ENCODE measurements around the gene CORO7. TPM values are rescaled to one million over a fixed set of nuclear protein-coding genes. Genes with fewer than 3 reads are reported as not detected.

The CORO7 gene
- total RNA-seq, 2 experiments from 2014 or later = 66.2 to 73.1 TPM

GRCh38 chr16:4328782-4329775 is 87.3 kb downstream of the CORO7 start:
- no peak overlapping the region for H3K27ac Mint-ChIP-seq
- H3K36me3 Mint-ChIP-seq = no peaks in the 10 kb centered on the region
- H3K27me3 Mint-ChIP-seq = no peaks in the 10 kb centered on the region
- no peak for DNase-seq
- H3K4me1 Mint-ChIP-seq = peaks cover 4% of the 10 kb centered on the region
- H3K4me3 Mint-ChIP-seq = no peak overlapping the region
- H3K9me3 Mint-ChIP-seq = no peaks in the 10 kb centered on the region

- Mint-ChIP-seq H3K9me3 (no peaks in the 10 kb centered on the region), H3K27ac (no peak overlapping the region), H3K4me1 (peaks cover 4% of the 10 kb centered on the region), H3K27me3 (no peaks in the 10 kb centered on the region), H3K4me3 (peak overlapping the region; percentile 47), H3K36me3 (no peaks in the 10 kb centered on the region)
- peak; percentile 69 for DNase-seq
These were observed 88.2 kb downstream of the CORO7 start for GRCh38 chr16:4328046-4328781.

GRCh38 chr16:4327386-4328045 is 88.9 kb downstream of the CORO7 start:
- Mint-ChIP-seq H3K4me1 (peaks cover 4% of the 10 kb centered on the region), H3K27ac (no peak overlapping the region), H3K4me3 (peak overlapping the region; percentile 10), H3K27me3 (no peaks in the 10 kb centered on the region), H3K9me3 (no peaks in the 10 kb centered on the region), H3K36me3 (no peaks in the 10 kb centered on the region)
- DNase-seq = no peak

DNA sequence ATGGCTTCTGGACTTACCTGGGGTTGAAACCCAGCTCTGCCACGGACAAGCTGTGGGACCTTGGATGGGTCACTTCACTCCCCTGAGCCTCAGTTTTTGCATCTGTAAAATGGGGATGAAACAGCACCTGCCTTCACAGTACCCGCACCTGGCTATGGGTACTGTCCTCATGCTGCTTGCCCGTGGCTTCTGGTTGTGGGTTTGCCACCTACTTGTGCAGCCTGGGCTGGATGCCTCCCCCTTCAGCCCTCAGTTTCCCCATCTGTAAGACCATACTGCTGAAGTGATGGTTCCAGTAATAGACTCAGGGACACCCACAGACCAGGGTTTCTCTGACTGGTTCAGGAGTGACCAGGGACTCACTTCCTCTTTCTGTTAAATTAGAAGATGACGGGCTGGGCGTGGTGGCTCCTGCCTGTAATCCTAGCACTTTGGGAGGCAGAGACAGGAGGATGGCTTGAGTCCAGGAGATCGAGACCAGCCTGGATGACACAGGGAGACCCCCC is 91.1 kb downstream of the CORO7 start:
- H3K9me3 Mint-ChIP-seq = no peaks in the 10 kb centered on the region
- H3K27me3 Mint-ChIP-seq = no peaks in the 10 kb centered on the region
- H3K4me3 Mint-ChIP-seq = no peak overlapping the region
- peaks cover 4% of the 10 kb centered on the region for H3K4me1 Mint-ChIP-seq
- no peak overlapping the region for H3K27ac Mint-ChIP-seq
- no peaks in the 10 kb centered on the region for H3K36me3 Mint-ChIP-seq
- DNase-seq = no peak

DNA sequence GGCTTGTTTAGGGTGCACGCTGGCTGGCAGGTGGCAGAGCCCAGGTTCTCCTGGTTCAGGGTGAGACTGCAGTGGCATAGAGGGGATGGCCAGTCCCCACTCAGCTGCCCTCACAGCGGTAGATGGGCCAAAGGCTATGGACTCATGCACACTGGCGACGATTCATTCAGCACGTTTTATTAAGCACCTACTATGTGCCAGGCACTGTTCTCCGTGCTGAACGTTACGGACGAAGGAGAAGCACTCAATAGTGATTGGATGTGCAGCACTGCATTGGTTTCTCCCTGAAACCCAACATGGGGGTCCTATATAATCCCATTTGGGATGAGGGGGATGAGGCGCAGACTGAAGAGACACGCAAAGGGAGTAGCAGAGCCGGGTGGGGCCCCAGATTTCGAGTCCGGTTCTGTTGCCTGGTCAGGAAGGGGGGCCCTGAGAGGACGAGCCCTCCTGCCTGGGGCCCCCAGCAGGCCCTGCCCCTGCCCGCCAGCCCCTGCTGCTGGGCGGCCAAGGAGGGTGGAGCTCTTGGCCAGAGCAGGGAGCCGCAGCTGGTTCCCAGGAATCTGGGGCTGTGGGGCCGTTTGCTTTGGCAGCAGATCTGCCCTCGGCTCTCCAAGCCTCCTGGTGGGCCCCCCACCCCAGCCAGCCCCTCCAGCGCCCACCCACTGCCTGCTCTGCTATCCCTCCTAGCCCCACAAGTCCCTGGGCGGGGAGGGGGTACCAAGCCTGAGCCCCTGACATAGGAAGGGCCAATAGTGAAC is 91.7 kb downstream of the CORO7 start:
- no peaks in the 10 kb centered on the region for H3K36me3 Mint-ChIP-seq
- H3K27ac Mint-ChIP-seq = no peak overlapping the region
- no peaks in the 10 kb centered on the region for H3K27me3 Mint-ChIP-seq
- peaks cover 1% of the 10 kb centered on the region for H3K4me1 Mint-ChIP-seq
- H3K9me3 Mint-ChIP-seq = no peaks in the 10 kb centered on the region
- H3K4me3 Mint-ChIP-seq = no peak overlapping the region
- no peak for DNase-seq

GRCh38 chr16:4323845-4324488 is 92.4 kb downstream of the CORO7 start:
- no peaks in the 10 kb centered on the region for H3K36me3 Mint-ChIP-seq
- peaks cover 5% of the 10 kb centered on the region for H3K4me1 Mint-ChIP-seq
- no peak for DNase-seq
- H3K4me3 Mint-ChIP-seq = no peak overlapping the region
- no peaks in the 10 kb centered on the region for H3K27me3 Mint-ChIP-seq
- no peak overlapping the region for H3K27ac Mint-ChIP-seq
- H3K9me3 Mint-ChIP-seq = no peaks in the 10 kb centered on the region

GRCh38 chr16:4323071-4323844 is 93.1 kb downstream of the CORO7 start:
- Mint-ChIP-seq H3K36me3 (no peaks in the 10 kb centered on the region), H3K27me3 (no peaks in the 10 kb centered on the region), H3K27ac (no peak overlapping the region), H3K4me3 (no peak overlapping the region), H3K9me3 (no peaks in the 10 kb centered on the region), H3K4me1 (peaks cover 6% of the 10 kb centered on the region)
- DNase-seq = no peak

DNA sequence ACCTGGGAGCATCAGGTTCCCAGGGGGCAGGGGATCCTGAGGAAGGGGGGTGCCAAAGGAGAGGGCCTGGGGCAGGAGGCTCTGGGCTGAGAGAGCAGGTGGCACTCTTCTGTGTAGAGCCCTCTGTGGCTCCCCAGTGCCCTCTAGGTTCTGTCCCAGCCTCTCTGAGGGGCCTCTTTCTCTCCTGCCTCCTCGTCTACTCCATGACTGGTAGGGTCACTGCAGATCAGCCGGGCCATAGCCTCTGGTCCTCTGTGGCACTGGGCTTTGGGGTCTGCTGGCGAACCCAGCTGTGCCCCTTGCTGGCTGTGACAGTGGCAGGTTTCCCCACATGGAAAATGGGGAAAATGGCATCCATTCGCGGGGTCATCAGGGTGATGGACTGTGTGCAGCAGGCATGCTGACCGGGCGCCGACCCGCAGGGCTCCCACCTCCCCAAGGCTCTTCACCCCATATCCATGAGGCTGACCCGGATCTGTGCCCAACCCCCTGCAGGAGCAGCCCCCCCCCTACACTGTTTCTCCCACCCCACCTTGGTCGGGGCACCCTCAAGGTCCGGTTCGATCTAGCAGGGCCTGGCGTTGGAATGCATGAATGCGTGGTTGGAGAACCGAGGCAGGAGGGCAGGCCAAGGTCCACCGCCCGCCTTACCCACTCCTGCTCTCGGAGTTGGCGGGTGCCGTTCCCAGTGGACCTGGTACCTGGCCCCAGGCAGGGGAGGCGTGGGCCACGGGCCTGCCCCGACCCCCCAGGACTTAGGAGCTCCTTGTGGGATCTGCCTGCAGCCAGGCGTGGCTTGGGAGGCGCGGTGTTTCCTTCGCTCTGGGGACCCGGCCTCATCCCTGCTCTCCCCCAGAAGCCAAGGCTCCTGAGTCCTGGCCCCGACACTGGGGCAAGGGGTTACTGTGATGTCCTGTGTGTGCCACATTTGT is 94.0 kb downstream of the CORO7 start:
- Mint-ChIP-seq H3K27ac (no peak overlapping the region), H3K36me3 (no peaks in the 10 kb centered on the region), H3K9me3 (no peaks in the 10 kb centered on the region), H3K4me1 (peaks cover 6% of the 10 kb centered on the region), H3K4me3 (no peak overlapping the region), H3K27me3 (peaks cover 6% of the 10 kb centered on the region)
- DNase-seq = no peak

DNA sequence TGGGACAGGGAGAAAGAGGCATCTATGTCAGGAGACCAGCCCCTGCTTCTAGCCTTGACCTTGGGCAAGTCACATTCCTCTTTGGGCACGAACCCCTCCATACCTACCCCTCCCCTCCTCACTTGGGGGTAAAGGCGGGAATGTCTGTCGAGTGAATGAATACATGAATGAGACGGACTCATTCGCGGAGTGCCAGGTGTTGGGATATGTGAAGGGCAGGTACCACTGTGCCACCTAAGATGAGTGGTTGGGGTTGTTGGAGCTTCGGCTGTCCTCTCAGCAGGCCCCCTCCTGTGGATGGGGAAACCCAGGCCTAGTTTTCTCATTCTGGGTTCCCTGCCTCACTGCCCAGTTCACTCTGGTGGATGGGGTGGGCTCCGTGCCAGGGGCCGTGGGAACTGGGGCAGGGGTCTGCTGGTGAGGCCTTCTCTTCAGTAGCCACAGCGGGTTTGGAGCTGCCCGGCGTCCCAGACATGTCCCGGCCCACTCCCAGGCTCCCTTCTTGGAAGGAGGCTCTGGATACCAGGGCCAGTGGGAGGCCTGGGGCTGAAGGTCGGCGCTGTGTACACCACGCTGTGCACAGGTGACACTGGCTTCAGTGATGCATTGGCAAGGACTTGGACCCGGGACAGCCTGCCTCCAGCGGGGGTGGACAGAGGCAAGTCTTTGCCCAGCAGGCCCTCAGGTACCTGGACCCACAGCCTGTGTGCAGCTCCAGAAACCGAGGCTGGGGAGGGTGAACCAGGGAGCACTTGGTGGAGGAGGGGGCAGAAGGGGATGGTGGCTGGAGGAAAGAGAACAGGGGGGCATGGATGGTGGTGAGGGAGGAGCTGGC is 94.9 kb downstream of the CORO7 start:
- H3K9me3 Mint-ChIP-seq = no peaks in the 10 kb centered on the region
- no peak overlapping the region for H3K27ac Mint-ChIP-seq
- peaks cover 8% of the 10 kb centered on the region for H3K27me3 Mint-ChIP-seq
- H3K4me1 Mint-ChIP-seq = peaks cover 6% of the 10 kb centered on the region
- no peaks in the 10 kb centered on the region for H3K36me3 Mint-ChIP-seq
- no peak overlapping the region for H3K4me3 Mint-ChIP-seq
- DNase-seq = no peak

DNA sequence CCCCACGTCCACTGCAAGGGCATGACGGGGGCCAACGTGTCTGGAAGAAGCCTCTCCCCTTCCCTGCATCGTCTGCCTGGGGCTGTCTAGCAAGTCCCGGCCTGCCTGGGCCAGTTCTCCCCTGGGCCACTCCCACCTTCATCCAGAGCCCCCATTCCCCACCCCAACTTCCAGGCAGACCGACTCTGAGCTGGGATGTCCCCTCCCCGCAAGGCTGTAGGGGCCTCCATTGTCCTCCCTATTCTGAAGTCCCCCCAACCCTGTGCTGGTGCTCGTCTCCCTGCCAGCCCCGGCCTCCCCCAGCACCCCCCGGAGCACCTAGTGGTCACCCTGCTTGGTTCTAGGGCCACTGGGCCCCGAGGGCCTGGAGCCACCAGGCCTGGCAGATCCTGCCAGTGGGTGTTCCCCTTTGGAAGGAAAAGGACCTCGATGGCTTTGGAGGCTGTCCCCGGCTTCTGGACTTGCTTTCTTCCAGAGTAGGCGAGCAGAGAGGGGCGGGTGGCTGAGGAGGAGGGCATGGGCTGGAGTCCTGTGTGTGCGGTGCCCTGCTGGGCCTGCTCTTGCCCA is 95.7 kb downstream of the CORO7 start:
- peaks cover 6% of the 10 kb centered on the region for H3K4me1 Mint-ChIP-seq
- no peaks in the 10 kb centered on the region for H3K9me3 Mint-ChIP-seq
- DNase-seq = no peak
- no peaks in the 10 kb centered on the region for H3K36me3 Mint-ChIP-seq
- H3K4me3 Mint-ChIP-seq = no peak overlapping the region
- H3K27ac Mint-ChIP-seq = no peak overlapping the region
- H3K27me3 Mint-ChIP-seq = peaks cover 8% of the 10 kb centered on the region

DNA sequence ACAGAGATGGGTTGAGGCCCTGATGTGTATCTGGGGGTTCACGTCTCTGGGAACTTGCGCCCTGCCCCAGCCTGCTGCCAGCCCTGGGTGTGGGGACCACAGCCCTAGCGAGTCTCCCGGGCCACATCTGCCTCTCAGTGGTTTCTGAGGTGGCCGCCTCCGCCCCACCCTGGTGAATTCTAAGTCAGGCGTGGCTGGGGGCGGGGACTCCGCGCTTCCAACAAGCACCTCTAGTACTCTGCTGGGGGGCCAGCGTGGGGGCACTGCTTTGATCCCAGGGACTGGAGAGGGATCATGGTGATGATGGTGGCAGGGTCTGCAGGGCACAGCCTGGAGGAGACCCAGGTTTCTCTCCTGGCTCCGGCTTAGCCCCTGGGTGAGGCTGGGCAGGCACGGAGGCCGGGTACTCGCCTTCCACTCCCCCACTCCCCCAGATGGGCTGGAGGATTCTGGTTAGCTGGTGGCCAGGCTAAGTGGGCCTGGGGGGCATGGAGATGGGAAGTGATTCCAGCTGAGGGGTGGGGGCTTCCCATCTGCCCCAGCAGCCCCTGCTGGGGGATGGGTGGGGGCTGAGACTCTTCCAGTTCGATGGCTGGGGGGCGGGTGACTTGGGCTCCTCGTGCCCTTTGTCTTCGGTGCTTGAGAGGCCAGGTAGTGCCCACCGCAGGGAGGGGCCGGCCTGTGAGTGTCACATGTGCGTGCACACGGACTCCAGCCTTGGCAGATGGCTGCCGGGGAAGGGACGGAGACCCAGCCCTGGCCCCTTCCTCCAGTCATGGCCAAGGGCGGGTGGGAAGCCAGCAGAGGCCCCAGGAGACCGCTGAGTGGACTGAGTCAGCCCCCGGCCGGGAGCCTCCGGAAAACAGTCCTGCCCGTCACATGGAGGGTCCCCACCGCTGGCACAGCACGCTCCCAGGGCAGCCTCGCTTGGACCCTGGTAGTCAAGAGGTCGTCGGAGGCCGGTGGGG is 96.7 kb downstream of the CORO7 start:
- Mint-ChIP-seq H3K27ac (no peak overlapping the region), H3K4me1 (peaks cover 8% of the 10 kb centered on the region), H3K9me3 (no peaks in the 10 kb centered on the region), H3K27me3 (peaks cover 12% of the 10 kb centered on the region), H3K36me3 (no peaks in the 10 kb centered on the region), H3K4me3 (no peak overlapping the region)
- peak; percentile 72 for DNase-seq
